Psoas muscle (tissue), 8 donors: ENCODE data around the gene NANOS2. TPM values are rescaled to one million over a fixed set of nuclear protein-coding genes. Genes with fewer than 3 reads are reported as not detected.

Experiments used
- ATAC-seq, 4 donors: fragments of 200-7000 bp; cut with Tn5 transposase; one replicate each; pipeline ENCODE4 v1.9.1; 2020; ENCODE audit warnings: moderate library complexity in 3 of 4, mild to moderate bottlenecking in 2 of 4
- DNase-seq, 2 donors: peaks; one replicate each; pipeline ENCODE4 v3.0.0-alpha.2; 2020
- H3K27ac ChIP-seq: fragments of 200-600 bp; one replicate; pipeline ENCODE4 v1.8.0; 2022
- H3K27me3 ChIP-seq, 3 donors: fragments of 200-600 bp in 1 of 3; one replicate each; pipeline versions ENCODE4 v1.6.1 to v1.8.0; 2013 to 2022; ENCODE audit warnings: low read length in 2 of 3, mild to moderate bottlenecking in 2 of 3, moderate library complexity in 1 of 3; ENCODE audit not compliant: insufficient read depth in 3 of 3
- H3K36me3 ChIP-seq, 2 donors: fragments of 200-600 bp in 1 of 2; one replicate each; pipeline versions ENCODE4 v1.6.1 to v1.8.0; 2013 to 2022; ENCODE audit warnings: low read depth in 1 of 2, mild to moderate bottlenecking in 1 of 2, moderate library complexity in 1 of 2; ENCODE audit not compliant: insufficient read depth in 1 of 2
- H3K4me1 ChIP-seq: fragments of 200-600 bp; one replicate; pipeline ENCODE4 v1.8.0; 2022
- H3K4me3 ChIP-seq: fragments of 200-600 bp; one replicate; pipeline ENCODE4 v1.8.0; 2022; ENCODE audit warnings: mild to moderate bottlenecking
- H3K9me3 ChIP-seq: fragments of 200-600 bp; one replicate; pipeline ENCODE4 v1.8.0; 2022
- CTCF ChIP-seq: fragments of 200-600 bp; IDR thresholded peaks from one replicate; pipeline ENCODE4 v1.8.0; 2022; ENCODE audit warnings: antibody characterized with exemption
- WGBS, 3 donors: extraction: QIAGEN DNeasy Blood & Tissue Kit; methylation state at CpG; one replicate each; pipeline versions ENCODE4 v1.1.6 to v1.1.7; 2013; 5-methylcytosine and 5-hydroxymethylcytosine counted together
- intact Hi-C, 2 donors: fragments of 100-400 bp; cut with DNase I; formaldehyde crosslinking; loops; one replicate each; pipeline versions ENCODE4 v1.11.0 to v1.14.2; 2022
- polyA plus RNA-seq, 3 donors: library from polyadenylated mRNA; stranded (reverse); fragments of 200-250 nt; gene quantifications; one replicate each; pipeline ENCODE4 v1.2.3, GENCODE V29; 2013
- total RNA-seq, 4 donors: library from RNA; stranded (reverse); fragmentation: NEBNext Ultra II Directional in 2 of 4; extraction: Animal tissue kit (Norgen Biotek cat#: 25700) in 2 of 4; gene quantifications; one replicate each; pipeline versions ENCODE4 v1.2.1 to v1.2.4, GENCODE V29; 2021 to 2023
- donor health status: healthy with polysubstance abuse.
- donor health status: DM: no; HTN: no; CAD: no; lungs with moderate emphysema.
- donor health status: Bipolar disorder and iron deficiency.
- donor health status: healthy.
- donor health status: DM: yes; HTN: yes; CAD: no.
- donor health status: DM: no; HTN: no; CAD: no.
- donor health status: DM: no; HTN: no; CAD: no.
- donor health status: DM: yes; HTN: yes; CAD: no.

Gene NANOS2
- total and polyA plus RNA-seq, 7 donors = not detected

- Histone ChIP-seq H3K4me1 (no peaks in the 10 kb centered on the region), H3K36me3 (no peaks in the 10 kb centered on the region), H3K27me3 (peaks cover 2 to 72% (median 4%) of the 10 kb centered on the region in 3 donors), H3K9me3 (no peaks in the 10 kb centered on the region), H3K4me3 (peak overlapping the region; percentile 39), H3K27ac (no peak overlapping the region)
- ATAC-seq (no peak), DNase-seq (no peak)
- intact Hi-C loops = no loop called here
- TF ChIP-seq CTCF = no peak
- WGBS, 3 donors = 25 to 46% (median 29%) methylated on average over 34 to 67 of the region's 67 CpGs
Measured at GRCh38 chr19:45939792-45940514, 25.4 kb upstream of the NANOS2 start.

- TF ChIP-seq CTCF = no peak
- H3K36me3 ChIP-seq = no peaks in the 10 kb centered on the region
- H3K9me3 ChIP-seq = no peaks in the 10 kb centered on the region
- DNase-seq (no peak), ATAC-seq (no peak)
- H3K27ac ChIP-seq = no peak overlapping the region
- no peak overlapping the region for H3K4me3 ChIP-seq
- H3K27me3 ChIP-seq = peaks cover 2 to 83% (median 6%) of the 10 kb centered on the region in 3 donors
- WGBS, 3 donors = 75 to 85% (median 81%) methylated on average over 3 of the region's 3 CpGs
- intact Hi-C loops = no loop called here
- H3K4me1 ChIP-seq = no peaks in the 10 kb centered on the region
Measured at GRCh38 chr19:45938733-45939319, 24.2 kb upstream of the NANOS2 start.

GRCh38 chr19:45935267-45935666 is 20.7 kb upstream of the NANOS2 start:
- Histone ChIP-seq H3K9me3 (no peaks in the 10 kb centered on the region), H3K27ac (no peak overlapping the region), H3K36me3 (no peaks in the 10 kb centered on the region), H3K4me3 (no peak overlapping the region), H3K4me1 (no peaks in the 10 kb centered on the region), H3K27me3 (peaks cover 2 to 62% (median 5%) of the 10 kb centered on the region in 3 donors)
- peak in 1 of 2 donors; percentile 49 for DNase-seq
- WGBS, 3 donors = 51 to 60% (median 57%) methylated on average over 19 of the region's 19 CpGs
- no peak for ATAC-seq
- intact Hi-C loops = no loop called here
- no peak for TF ChIP-seq CTCF

- ATAC-seq (no peak), DNase-seq (peak in 1 of 2 donors; percentile 19)
- Histone ChIP-seq H3K4me1 (no peaks in the 10 kb centered on the region), H3K27me3 (peaks cover 2 to 59% (median 4%) of the 10 kb centered on the region in 3 donors), H3K9me3 (no peaks in the 10 kb centered on the region), H3K4me3 (no peak overlapping the region), H3K27ac (no peak overlapping the region), H3K36me3 (no peaks in the 10 kb centered on the region)
- WGBS, 3 donors = 27 to 29% (median 28%) methylated on average over 19 of the region's 19 CpGs
- TF ChIP-seq CTCF = no peak
- intact Hi-C loops = no loop called here
Measured at GRCh38 chr19:45934551-45935230, 20.1 kb upstream of the NANOS2 start.
